Transverse colon (tissue), 4 donors: ENCODE data around the gene IQCK.

Experiments
- POLR2A ChIP-seq: fragments of 450-650 bp; IDR thresholded peaks from one replicate; pipeline ENCODE4 v1.6.1; 2016; ENCODE audit warnings: antibody characterized with exemption, mild to moderate bottlenecking, moderate library complexity
- POLR2AphosphoS5 ChIP-seq, 3 donors: sonication (generic); formaldehyde crosslinking; IDR thresholded peaks; one replicate each; pipeline ENCODE4 v1.6.1; 2016; ENCODE audit warnings: antibody characterized with exemption in 3 of 3
- TF ChIP-seq, protein P1 (sequence below), 5 experiments: fragments of 200-600 bp in 3 of 5; fragments of 450-650 bp in 2 of 5; sonication (generic) in 3 of 5; IDR thresholded peaks; 1 replicate in 2 of 5; 2 replicates in 3 of 5; pipeline ENCODE4 v1.5.1; 2016 to 2017; ENCODE audit warnings: antibody characterized with exemption in 5 of 5, inconsistent platforms in 3 of 5, mild to moderate bottlenecking in 2 of 5, moderate library complexity in 1 of 5

DNA sequence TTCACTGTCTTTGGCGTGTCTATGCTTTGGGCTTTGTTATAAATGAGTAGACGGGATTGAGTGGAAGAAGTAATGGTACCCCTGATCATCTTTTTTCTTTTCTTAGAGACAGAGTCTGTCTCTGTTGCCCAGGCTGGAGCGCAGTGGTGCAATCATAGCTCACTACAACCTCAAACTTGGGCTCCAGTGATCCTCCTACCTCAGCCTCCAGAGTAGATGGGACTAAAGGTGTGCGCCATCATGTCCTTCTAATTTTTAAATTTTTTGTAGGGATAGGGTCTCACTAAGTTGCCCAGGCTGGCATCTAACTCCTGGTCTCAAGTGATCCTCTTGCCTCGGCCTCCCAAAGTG is 181.5 kb downstream of the IQCK start:
- TF ChIP-seq, protein P1, sequence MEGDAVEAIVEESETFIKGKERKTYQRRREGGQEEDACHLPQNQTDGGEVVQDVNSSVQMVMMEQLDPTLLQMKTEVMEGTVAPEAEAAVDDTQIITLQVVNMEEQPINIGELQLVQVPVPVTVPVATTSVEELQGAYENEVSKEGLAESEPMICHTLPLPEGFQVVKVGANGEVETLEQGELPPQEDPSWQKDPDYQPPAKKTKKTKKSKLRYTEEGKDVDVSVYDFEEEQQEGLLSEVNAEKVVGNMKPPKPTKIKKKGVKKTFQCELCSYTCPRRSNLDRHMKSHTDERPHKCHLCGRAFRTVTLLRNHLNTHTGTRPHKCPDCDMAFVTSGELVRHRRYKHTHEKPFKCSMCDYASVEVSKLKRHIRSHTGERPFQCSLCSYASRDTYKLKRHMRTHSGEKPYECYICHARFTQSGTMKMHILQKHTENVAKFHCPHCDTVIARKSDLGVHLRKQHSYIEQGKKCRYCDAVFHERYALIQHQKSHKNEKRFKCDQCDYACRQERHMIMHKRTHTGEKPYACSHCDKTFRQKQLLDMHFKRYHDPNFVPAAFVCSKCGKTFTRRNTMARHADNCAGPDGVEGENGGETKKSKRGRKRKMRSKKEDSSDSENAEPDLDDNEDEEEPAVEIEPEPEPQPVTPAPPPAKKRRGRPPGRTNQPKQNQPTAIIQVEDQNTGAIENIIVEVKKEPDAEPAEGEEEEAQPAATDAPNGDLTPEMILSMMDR (IDR thresholded peaks at IDR 0.05), result no peak
- TF ChIP-seq POLR2A (no peak), POLR2AphosphoS5 (IDR thresholded peaks at IDR 0.05) (no peak)
